Hematopoietic multipotent progenitor cell treated with erythropoietin and hydrocortisone succinate and interleukin-3 and kit ligand, for 4 days (in vitro differentiated cells): ENCODE measurements around the gene EHBP1.

Experiments used
- DNase-seq: peaks from one replicate; pipeline ENCODE4 v3.0.0-alpha.2; 2015

Gene EHBP1

GRCh38 chr2:62895632-62896009, 190.1 kb downstream of the EHBP1 start:
- no peak for DNase-seq

GRCh38 chr2:62897187-62897827, 191.8 kb downstream of the EHBP1 start:
- DNase-seq = no peak

DNA sequence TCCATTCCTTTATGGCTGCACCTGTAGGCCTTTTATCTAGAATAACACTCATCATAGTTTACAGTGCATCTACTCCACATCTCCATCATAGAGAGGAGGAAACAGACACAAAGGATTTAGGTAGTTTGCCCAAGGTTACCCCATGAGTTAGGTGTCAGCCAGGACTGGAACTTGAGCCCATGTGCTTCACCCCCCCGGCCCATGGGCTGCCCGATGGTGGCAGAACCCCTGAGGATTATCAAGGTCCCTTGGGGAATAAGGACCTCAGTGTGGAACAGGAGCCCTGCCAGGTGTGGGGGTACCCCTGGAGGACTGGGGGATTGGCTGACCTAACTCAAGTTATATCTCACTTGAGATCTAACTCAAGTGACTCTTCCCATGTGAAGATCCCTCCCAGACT, 198.8 kb downstream of the EHBP1 start:
- DNase-seq = no peak

GRCh38 chr2:62908145-62908544, 202.6 kb downstream of the EHBP1 start:
- DNase-seq = no peak

DNA sequence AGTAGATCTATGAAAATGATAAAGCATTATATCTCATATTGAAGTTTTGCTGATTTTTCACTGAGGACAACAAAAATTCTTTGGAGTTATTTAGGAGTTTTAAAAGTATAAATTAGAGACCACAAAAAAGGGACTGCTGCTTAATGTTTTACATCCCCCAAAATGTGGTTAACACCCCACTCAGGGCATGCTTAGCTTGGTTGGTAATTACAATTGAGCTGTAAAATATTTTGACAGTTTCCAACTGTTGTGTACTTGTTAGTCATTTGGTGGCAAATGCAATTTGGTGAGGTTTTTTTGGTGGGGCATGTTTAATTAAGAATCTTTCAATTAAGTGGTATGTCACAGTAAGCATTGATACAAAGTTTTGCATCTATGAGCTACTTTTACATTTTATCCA, 207.8 kb downstream of the EHBP1 start:
- no peak for DNase-seq

GRCh38 chr2:62919041-62919440, 213.5 kb downstream of the EHBP1 start:
- peak; percentile 8 for DNase-seq

DNA sequence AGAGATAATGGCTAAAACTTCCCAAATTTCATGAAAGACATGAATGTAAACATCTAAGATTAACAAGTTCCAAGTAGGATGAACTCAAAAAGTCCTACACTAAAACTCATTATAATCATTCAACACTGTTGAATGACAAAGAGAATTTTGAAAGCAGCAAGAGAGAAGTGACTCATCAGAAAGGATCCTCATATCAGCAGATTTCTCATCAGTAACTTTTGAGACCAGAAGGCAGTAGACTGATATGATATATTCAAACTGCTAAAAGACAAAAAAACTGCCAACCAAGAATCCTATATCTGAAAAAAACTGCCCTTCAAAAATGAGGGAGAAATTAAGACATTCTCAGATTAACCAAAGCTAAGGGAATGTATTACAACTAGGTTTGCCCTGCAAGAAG, 214.6 kb downstream of the EHBP1 start:
- DNase-seq = peak; percentile 46

DNA sequence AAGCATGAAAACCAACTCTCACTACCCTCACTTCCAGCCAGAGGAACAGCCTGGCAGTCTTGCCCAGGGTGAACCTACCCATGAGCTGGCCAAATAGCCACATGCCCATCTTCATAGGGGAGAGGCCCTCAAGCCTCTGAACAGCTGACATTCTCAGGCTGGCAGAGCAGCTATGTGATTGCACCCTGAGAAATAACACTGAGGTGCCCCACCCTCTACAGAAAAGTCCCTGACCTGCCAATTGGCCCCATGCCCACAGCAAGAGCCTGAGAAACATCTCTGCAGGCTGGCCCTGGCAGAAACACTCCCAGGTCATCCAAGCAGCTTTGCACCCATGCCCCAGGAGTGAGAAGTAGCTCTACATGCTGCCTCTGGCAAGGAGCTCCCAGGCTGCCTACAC, 217.7 kb downstream of the EHBP1 start:
- no peak for DNase-seq

DNA sequence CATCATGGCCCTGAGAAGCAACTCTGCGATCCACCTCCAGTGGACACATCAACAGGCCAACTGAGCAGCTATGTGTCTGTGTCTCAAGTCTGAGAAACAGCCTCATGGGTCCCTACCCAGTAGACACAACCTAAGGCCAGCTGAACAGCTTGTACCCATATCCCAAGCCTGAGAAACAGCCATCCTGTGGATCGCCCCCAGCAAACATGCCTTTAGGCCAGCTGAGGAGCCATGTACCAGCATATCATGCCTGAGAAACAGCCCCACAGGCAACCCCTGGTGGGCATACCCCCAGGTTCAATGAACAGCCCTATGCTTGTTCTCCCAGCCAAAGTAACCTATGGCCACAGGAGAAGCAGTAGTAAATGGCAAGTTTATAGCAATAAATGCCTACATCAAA, 218.4 kb downstream of the EHBP1 start:
- DNase-seq = no peak

DNA sequence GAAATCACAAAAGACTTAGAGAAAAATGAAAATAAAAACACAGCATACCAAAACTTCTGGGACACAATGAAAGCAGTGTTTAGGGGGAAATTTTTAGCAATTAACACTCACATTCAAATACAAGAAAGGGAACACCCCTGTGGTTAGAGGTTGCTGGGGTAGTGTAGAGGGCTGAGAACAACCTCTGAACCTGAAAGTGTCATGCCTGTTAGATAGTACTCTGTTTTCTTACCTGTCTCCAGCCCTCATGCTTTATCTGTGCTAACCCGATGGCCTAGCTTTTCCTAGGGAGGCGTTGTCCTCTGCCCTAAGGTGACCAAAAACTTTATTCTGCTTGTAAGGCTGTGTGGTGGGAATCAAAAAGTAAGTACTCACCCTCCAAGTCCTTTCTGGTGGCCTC, 222.5 kb downstream of the EHBP1 start:
- DNase-seq = no peak

DNA sequence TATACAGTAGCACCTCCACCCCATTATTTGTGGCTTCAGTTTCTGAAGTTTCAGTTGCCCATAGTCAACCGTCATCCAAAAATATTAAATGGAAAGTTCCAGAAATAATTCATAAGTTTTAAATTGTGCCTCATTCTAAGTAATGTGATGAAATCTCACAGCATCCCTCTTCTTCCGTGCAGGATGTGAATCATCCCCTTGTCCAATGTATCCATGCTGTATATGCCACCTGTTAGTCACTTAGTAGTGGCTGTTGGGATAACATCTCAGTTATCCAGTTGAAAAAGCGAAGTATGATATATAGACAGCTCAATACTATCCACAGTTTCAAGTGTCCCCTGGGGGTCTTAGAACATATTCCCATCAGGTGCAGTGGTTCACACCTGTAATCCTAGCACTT, 226.0 kb downstream of the EHBP1 start:
- no peak for DNase-seq

- no peak for DNase-seq
These were observed 227.9 kb downstream of the EHBP1 start for GRCh38 chr2:62933398-62933917.

DNA sequence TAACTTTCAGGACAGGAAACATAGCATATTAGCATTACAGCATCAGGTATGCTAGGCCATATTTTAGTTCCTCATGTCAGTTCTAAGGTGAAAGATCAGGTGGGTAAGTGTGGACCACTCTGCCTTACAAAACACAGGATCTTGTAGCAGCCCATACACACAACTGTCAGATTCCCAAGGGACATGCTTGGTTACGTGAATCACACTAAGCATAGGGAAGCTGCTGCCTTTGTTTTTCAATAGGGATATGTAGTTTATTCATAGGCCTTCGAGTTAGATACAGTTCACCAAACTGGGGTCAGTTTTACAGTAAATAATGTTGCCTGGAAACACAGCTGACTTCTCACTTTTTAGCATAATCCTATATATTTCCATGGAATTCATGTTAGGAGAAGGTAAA, 229.0 kb downstream of the EHBP1 start:
- DNase-seq = no peak

GRCh38 chr2:62938126-62938525, 232.6 kb downstream of the EHBP1 start:
- DNase-seq = no peak

DNA sequence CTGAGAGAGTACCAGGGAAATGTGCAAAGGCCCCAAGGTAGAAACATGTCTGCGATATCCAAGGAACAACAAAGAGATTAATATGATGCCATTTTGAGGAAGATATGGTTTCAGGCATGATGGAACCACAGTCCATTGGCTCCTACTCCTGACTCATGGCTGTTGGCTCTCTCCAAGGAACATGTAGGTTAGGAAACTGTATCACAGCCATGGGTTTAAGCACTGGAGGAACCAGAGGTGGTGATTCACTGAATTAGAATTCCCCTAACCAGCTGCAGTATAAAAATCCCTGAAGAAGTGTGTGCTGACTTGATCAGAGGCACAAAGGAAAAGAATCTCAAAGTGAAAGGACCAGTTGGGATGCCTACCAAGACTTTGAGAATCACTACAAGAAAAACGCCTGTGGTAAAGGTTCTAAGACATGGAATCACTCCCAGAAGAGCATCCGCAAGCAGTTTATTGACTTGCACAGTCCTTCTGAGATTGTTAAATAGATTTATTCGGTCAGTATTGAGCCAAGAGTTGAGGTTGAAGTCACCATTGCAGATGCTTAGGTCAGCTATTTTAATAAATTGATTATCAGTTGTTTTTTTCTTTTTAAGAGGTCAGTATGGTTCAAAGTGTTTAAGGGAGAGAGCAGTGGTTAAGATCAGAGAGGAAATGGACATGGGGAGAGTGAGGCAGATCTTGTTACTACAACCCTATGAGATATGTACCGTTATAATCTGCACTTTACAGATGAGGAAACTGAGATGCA, 234.4 kb downstream of the EHBP1 start:
- no peak for DNase-seq

DNA sequence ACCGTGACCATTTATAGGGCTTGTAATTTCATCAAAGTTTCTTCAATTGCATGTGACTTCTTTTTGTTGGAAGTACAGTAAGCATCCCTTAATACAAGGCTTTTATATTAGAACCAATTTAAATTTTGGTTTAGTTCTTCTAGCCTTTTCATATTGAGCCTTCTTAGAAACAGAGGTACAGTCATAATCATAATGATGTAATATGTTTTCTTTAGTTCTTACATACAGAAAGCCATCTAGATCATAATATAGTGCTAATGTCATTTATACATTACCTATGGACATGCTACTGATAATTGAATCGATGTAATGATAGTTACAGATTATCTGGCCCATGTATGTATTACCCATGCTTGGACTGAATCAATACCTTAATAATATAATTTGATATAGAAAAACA, 235.2 kb downstream of the EHBP1 start:
- DNase-seq = no peak

GRCh38 chr2:62941413-62941812, 235.9 kb downstream of the EHBP1 start:
- DNase-seq = peak; percentile 24

DNA sequence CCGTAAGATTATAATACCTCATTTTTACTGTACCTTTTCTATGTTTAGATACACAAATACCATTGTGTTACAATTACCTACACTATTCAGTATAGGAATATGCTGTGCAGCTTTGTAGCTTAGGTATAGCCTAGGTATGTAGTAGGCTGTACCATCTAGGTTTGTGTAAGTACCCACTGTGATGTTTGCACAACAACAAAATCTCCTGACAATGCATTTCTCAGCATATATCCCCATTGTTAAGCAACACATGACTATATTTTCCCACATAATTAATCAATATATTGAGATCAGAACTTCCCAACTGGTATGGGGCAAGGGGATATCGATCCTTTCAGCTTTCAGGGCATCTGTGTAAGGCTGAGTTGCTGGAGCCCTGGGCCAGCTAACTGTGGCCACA, 238.8 kb downstream of the EHBP1 start:
- DNase-seq = no peak

DNA sequence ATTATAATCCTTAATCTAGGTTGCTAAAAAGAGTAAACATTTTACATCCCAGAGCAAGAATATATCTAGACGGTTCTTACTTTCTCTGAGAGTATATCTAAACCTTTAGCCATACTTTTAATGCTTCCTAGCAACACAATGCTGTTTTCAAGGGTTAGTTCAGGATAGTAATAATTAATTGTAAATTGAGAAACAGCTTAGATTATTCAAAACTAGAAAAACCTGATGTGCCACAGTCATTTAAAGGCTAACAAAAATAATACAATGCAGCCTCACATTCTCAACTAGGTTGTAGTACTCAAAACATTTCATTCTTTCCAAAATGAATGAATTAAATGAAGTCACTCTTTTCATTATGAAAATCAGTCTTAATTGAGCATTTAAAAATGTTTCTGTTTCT, 241.9 kb downstream of the EHBP1 start:
- DNase-seq = no peak

GRCh38 chr2:62956651-62957050, 251.1 kb downstream of the EHBP1 start:
- no peak for DNase-seq

GRCh38 chr2:62958206-62958605, 252.7 kb downstream of the EHBP1 start:
- no peak for DNase-seq

- DNase-seq = no peak
These were observed 258.5 kb downstream of the EHBP1 start for GRCh38 chr2:62964050-62964449.

DNA sequence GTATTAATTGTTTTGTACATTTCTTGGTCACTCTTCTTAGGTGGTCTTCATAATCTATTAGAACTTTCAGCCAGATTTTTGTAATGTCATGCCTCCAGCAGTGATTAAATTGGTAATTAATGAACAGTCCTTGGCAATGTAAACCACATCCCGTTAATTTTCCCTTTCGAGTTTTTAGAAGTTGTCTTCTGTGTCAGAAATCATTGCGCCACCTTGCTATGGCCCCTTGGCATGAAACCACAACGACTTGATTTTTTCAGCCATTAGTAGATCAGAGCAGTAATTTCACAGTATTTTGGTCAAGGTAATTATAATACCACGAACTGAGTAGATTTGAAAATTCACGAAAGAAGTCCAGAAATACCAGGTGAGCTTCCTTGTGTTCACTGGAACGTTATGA, 259.2 kb downstream of the EHBP1 start:
- no peak for DNase-seq

DNA sequence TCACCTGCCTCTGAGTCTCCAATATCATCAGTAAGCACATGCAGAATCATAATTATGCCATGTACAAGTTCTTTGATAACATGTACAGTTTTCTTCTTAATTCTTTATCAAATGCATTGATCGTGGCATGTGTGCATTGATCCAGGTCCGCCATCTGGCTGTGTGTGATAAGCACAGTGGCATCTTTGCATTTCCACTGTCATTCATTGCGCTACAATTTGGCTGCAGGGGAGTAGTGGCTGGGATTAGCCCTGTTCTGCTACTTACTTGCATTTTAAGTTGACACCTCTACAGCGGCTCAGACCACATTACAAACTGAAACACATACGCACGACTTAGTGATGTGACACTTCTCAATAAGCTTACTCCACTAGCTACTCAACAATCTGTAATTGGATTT, 261.5 kb downstream of the EHBP1 start:
- peak; percentile 35 for DNase-seq

- no peak for DNase-seq
These were observed 262.7 kb downstream of the EHBP1 start for GRCh38 chr2:62968168-62968567.
